GF-D8 (cell line): Measurements from ENCODE around the gene STX2.
"Not testable (repeated sequence)": the region's sequence is repeated elsewhere in the genome, so short reads cannot be mapped to it uniquely, and the experiment has no call there.

Source experiments
- DNase-seq: peaks from one replicate; lab custom pipeline; 2025; lab: John Stamatoyannopoulos, UW

Gene STX2

DNA sequence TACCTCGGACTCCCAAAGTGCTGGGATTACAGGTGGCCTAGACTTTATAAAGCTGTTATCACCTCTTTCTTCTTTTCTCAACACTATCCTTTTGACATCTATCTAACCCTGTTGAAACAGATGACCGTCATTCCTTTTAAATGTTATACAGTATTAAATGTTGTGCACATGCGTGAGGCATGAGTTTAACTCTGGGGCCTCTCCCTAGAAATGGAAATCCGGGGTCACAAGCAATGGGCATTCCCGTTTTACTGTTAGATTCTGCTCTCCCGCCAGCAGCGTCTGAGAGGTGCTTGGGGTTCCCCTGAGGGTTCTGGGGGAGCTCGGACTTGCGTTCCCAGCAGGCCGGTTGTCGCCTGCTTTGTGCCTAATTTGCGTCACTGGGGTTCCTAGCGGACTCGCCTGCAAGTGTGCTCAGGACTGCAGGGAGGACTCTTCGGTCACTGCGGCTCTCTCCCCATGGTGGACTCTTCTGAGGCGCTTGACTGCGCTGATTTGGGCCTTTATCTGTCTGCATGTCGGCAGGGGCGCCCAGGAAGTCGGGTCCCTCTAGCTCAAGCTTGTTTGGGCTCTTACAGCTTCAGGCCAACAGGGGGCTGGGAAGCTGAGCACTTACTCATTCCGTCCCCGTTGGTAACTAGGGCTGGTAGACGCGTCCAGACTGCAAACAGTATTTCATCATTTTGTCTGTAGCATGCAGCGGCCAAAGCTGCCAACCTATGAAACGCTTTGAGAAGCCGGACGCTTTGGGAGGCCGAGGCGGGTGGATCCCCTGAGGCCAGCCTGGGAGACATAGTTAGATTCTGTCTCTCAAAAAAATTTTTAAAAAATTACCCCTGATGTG, 31.6 kb upstream of the STX2 start:
- DNase-seq, result peak; percentile 83

DNA sequence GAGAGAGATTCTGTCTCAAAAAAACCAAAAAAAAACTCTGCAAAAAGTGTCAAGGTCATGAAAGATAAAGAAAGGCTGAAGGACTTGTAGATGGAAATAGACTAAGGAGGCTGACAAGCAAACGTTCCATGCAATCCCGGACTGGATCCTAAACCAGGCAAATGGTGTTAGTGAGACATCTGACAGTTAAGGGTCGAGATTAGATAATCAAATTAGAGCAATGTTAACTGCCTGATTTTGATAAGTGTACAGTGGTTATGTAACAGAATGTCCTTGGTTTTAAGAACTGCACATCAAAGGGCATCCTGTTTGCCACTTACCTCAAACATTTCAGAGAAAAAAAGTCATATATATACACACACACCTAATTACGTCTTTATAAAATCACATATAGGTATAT, 29.4 kb upstream of the STX2 start:
- DNase-seq, result no peak

DNA sequence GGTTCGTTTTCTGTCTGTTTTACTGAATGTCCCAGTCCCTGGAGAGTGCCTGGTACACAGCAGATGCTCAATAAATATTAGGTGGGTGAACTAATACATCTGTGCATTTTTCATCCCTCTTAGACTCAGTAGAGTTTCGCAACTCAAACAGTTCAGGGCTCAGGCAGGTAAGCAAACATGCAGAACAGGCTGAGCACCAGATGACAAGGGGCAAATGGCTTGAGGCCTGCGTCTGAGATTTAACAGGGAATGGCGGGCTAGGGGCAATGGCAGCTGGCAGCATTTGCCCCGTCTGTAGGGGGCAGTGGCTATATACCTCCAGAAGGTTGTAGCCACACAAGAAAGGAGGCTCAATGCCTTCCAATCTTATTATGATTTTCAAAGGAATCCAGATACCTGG, 24.2 kb upstream of the STX2 start:
- DNase-seq, result no peak

DNA sequence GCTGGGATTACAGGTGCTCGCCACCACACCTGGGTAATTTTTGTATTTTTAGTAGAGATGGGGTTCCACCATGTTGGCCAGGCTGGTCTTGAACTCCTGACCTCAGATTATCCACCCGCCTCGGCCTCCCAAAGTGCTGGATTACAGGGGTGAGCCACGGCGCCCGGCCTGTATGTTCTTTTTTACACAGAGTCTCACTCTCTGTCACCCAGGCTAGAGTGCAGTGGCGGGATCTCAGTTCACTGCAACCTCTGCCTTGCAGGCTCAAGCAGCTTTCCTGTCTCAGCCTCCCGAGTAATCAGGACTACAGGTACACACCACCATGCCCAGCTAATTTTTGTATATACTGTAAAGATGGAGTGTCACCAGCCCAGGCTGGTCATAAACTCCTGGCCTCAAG, 23.7 kb upstream of the STX2 start:
- DNase-seq, result not testable (repeated sequence)

DNA sequence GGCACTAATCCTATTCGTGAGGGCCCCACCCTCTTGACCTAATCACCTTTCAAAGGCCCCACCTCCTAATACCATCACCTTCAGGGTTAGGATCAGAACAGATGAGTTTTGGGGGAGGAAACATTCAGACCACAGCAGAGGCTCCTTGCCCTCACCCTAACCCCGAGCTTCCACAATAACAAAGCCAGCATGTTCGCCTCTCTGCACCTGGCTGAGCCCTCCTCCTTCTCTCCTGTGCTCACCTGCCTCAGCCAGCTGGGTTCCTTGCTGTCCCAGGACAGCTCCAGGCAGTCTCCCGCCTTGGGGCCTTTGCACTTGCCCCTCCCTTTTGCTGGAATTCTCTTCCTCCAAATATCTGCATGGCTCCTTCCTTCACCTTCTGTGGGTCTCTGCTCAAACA, 23.1 kb upstream of the STX2 start:
- no peak for DNase-seq

DNA sequence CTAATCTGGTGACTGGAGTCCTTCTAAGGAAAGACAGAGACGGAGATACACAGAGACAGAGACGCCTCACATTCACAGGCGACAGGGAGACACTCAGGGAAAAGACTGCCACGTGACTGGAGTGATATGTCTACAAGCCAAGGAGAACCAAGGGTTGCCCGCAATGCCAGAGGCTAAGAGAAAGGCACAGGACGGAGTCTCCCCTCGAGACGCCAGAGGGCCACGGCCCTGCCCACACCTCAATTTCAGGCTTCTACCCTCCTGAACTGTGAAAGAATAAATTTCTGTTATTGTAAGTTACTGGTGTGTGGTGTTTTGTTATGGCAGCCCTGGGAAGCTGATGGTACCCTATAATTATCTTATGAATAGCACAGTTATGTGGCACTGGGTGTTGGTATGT, 21.3 kb upstream of the STX2 start:
- no peak for DNase-seq

DNA sequence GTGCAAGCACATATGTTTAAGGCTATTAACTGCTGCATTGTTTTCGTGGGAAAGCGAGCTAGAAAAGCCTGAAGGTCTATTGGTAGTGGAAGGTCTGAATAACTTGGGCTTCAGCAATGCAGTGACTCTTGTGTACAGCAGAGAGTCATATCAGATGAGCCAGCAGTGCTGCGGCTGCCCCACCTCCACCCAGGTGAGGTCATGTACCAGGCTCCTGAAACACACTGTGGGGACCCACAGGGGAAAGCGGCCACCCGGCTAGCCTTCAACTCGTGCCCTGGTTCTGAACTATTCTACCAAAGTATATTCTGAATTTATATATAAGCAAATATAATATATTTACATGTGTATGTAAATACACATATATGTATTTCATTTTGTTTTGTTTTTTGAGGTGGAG, 20.1 kb upstream of the STX2 start:
- DNase-seq, result no peak

DNA sequence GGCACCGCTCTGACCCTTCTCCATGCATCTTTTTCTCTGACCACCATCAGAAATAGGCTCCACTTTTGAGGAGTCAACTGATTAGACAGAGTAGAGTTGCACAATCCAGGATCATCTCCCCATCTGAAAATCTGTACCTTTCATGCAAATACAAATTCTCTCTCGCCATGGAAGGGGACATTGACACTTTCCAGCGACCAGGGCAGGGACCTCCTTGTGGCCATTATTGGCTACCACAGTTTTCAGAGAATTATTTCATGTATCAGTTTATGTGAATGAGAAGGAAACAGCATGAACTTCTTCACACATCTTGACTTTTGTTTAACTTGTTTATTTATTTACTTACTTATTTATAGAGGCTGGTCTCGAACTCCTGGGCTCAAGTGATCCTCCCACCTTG, 19.0 kb upstream of the STX2 start:
- DNase-seq, result no peak

DNA sequence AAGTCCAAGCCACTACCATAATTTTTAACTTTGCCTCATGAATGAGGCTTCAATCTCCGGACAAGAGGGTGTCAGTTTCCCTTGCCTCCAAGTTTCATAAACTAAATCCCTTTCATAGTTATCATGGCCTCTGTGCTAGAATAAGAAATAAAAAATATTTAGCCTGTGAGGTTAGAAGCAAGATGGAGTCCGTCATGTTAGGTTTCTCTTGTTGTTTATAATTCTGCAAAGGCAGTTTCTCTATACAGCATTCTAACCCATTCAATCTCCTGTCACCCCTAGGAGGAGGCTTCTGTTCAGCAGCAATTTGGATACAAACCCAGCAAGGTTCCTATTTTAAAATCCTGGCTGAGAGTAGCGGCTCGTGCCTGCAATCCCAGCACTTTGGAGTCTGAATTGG, 17.0 kb upstream of the STX2 start:
- DNase-seq, result no peak

DNA sequence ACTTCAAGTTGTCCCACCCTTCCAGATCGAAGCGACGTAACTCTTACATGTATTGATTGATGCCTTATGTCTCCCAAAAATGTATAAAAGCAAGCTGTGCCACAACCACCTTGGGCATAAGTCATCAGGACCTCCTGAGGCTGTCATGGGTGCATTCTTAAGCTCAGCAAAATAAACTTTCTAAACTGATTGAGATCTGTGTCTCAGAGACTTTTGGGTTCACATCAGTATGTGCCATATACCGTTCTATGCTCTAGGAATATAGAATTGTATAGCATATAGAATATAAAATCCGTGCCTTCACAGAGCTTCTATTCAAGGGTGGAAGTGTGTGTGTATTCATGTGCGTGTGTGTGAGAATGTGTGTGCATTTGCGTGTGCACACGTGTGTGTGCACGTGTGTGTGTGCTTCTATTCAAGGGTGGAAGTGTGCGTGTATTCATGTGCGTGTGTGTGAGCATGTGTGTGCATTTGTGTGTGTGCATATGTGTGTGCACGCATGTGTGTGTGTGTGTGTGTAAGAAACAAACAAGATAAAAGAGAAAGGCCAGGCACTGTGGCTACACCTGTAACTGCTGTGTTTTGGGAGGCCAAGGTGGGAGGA, 11.5 kb upstream of the STX2 start:
- DNase-seq, result no peak

DNA sequence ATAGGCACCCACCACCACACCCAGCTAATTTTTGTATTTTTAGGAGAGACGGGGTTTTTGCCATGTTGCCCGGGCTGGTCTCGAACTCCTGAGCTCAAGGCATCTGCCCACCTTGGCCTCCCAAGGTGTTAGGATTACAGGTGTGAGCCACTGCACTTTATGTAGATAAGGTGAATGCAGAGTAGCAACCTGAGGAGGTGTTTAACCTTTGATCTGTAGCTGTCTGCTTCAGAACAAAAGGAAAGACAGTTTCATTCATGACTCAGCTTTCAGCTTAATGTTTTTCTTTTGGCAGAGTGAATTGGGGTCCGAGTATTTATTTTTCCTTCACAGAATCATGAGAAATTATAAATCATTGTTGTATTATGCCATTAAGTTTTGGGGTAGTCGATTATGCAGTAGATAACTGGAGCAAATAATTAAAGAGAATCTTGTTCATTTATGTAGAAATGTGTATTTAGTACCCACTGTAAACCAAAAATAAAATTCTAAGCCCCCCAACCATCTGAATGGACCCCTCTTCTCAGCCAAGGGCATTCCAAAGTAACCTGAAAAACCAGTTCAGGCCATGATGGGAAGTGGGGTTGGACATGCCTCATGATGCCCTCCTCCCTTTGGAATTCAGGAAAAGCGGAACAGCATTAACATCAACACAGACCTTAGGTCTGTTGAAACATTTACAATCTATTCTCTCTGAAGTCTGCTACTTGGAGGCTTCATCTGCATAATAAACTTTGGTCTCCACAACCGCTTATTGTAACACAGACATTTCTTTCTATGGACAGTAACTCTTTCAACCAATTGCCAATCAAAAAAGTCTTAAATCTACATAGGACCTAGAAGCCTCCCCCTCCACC, 10.7 kb upstream of the STX2 start:
- no peak for DNase-seq

DNA sequence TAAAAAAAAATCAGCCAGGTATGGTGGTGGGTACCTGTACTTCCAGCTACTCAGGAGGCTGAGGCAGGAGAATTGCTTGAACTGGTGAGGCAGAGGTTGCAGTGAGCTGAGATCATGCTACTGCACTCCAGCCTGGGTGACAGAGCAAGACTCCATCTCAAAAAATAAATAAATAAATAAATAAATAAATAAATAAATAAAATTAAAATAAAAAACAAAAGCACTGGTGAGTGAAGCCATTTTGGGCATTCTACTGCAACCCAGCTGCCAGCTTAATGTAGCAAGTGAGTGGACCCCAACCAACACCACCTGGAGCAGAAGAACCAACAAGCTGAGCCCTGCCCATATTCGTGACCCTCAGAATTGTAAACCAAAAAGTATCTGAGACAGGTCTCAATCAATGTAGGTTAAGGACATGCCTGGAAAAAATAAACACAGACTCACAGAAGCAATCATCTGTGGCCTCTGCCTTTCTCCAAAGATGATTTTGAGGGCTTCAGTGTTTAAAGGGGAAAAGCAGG, 9.8 kb upstream of the STX2 start:
- DNase-seq, result not testable (repeated sequence)

DNA sequence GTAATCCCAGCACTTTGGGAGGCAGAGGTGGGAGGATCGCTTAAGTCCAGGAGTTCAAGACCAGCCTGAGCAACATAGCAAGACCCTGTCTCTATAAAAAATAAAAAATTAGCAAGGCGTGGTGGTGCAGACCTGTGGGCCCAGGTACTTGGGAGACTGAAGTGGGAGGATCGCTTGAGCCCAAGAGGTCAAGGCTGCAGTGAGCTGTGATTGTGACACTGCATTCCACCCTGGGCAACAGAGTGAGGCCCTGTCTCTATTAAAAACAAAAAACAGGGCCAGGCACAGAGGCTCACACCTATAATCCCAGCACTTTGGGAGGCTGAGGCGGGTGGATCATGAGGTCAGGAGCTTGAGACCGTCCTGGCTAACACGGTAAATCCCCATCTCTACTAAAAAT, 9.1 kb upstream of the STX2 start:
- DNase-seq, result not testable (repeated sequence)

DNA sequence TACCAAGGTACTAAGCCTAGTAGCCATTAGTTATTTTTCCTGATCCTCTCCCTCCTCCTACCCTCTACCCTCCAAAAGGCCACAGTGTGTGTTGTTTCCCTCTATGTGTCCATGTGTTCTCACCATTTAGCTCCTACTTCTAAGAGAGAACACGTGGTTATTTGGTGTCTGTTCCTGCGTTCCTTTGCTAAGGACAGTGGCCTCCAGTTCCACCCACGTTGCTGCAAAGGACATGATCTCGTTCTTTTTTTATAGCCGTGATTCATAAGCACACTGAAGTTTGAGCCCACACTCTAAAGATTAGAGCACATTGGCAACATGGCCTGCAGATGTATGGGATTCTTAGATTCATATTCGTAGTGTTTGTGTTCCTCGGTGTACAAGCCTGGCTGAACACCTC, 8.1 kb upstream of the STX2 start:
- no peak for DNase-seq

DNA sequence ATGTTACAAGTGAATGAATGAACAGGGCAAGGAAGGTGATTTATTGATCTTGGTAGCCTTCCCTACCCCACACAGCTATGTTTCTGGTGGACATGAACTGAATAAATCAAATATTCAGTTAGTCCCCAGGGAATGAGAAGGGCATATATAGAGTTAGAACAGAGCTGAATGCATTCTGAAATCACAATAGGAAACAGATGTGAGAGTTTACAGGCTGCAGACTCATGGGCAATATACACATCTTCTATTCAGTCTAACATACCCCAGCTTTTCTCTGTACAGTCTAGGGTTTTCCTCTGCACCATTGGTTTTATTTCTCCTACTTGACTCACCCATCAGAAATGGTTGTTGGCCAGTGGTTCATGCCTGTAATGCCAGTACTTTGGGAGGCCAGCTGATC, 7.3 kb upstream of the STX2 start:
- DNase-seq, result no peak

DNA sequence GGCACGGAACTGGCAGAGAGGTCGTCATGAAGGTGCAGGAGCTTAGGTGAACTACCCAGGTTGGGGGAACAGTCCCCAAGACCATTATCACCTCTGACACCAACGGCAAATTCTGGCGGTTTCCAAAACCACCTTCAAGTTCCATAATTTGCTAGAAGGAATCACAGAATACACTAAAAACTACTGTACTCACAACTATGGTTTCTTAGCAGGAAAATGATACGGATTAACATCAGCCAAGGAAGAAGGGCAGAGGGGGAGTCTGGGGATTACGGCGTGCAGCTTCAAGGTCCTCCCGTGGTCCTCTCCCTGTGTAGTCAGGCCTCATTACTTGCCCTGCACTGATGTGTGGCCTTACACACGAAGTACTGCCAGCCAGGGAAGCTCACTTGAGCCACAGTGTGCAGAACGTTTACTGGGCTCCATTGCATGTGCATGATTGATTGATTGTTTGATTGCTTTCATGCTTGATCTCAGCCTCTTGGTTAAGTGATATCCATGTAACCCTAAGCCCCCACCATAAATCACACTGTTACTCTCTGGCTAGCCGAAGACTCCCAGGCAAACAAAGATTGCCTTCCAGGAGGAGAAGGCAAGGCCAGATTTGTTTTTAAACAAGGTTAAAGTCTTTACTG, 837 bp upstream of the STX2 start:
- no peak for DNase-seq

DNA sequence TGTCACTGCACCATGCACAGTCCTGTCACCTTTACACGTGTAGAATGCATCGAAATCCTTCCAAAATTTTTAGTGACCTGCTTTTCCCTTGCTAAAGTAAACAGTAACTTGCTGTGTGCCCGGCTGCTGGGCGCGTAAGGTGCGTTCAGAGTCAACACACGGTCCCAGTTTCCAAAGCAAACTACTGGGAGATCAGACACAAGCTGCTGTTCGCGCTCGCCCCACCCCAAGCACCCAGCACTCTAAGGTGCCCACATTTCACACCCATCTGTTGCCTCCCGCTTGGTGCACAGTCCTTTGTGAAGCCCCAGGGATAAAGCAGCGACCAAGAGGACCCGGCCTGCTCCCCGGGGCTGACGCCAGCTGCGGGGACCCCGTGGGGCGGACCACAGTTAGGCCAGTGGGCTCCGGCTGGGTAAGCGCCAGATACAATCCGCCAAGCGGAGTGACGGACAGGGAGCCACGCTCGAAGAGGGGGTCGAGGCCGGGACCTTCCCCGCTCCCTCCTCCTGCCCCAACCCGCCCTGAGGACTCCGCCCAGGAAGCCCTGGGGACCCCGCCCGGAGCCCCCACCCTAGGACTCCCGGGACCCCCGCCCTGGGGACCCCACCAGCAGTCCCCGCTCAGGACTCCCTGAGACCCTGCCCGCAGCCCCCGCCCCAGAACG, 633 bp downstream of the STX2 start:
- no peak for DNase-seq

DNA sequence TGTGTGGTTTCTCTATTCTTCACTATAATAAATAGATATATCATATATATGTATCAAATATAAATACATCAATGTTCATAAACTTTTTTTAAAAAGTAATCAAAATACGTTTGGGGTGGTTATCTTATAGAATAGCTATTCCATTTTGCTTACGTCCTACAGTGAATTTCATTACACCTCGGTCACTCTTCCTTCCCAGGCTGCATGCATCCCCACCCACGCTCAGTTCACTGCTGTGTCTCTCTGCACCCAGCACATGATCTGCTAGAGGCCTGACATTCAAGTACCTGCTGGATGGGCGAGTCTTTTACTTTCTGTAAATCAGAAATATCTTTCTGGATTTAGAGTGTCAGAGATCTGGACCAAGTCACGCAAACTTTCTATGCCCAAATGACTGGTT, 3.6 kb downstream of the STX2 start:
- no peak for DNase-seq

DNA sequence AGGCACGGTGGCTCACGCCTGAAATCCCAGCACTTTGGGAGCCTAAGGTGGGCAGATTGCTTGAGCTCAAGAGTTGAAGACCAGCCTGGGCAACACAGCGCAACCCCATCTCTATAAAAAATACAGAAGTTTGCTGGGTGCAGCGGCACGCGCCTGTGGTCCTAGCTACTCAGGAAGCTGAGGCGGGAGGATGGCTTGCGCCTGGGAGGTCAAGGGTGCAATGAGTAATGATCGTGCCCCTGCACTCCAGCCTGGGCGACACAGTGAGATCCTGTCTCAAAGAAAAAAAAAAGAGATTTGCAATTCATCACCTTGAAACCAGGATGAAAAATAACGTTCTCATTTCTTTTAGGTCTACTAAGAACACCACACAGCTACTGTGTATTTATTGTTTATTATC, 4.0 kb downstream of the STX2 start:
- DNase-seq, result peak; percentile 50

DNA sequence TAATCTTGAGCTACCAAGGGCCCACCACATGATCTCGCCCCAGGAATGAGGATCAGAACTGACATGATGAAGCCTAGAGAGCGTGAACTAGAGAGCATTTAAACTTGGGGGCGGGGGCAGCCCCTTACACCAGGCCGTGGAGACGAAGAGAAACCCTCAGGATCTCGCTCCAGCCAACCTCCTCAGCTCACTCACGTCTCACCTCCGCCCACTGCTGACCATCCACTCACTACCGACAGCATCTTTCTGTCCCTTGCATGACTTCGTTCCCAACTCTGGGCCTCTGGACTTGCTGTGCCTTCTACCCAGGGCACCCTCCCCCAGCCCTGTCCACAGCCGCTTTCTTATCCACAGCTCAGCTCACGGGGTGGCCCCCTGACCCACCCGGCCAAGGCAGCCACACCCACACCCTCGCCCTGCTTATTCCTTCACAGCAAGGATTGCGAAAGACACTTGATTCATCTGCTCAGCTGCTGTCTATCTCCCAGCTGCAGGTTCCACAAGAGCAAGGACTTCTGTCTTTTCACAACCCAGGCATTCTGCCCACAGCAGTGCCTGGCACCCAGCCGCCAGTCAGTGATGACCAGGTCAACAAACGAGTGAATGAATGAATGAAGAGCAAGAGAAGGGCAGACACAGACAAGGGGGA, 6.4 kb downstream of the STX2 start:
- DNase-seq, result peak; percentile 53

DNA sequence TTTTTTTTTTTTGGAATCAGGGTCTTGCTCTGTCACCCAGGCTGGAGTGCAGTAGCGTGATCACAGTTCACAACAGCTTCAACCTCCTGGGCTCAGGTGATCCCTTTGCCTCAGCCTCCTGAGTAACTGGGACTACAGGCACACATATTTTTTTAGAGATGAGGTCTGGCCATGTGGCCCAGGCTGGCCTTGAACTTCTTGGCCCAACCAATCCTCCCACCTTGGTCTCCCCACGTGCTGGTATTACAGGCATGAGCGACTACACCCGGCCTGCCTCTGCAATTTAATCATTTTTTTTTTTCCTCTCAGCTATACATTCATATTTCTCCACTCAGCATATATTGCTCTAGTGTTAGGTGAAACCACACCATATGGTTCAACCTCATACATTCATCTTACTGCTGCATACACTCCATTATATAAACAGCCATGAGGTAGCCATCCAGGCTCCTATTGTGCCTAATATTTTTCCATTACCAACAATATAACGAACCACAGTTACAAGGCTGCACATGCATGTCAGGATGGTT, 7.1 kb downstream of the STX2 start:
- DNase-seq, result no peak
